Activated T-cell treated with anti-CD3 and anti-CD28 coated beads, Interleukin-2, amount 50 U/mL, for 24 hours (primary cell): ENCODE measurements around the gene SRPK2.
"Not testable (repeated sequence)": the region's sequence is repeated elsewhere in the genome, so short reads cannot be mapped to it uniquely, and the experiment has no call there.

Experiments used
- DNase-seq: peaks from one replicate; pipeline ENCODE4 v3.0.0-alpha.2; 2020
- H3K27ac Mint-ChIP-seq: 2 replicates; pipeline ENCODE4 v1.8.0; 2020; ENCODE audit warnings: mild to moderate bottlenecking, mixed read lengths
- H3K27me3 Mint-ChIP-seq: 2 replicates; pipeline ENCODE4 v1.8.0; 2020; ENCODE audit warnings: mixed read lengths
- H3K36me3 Mint-ChIP-seq: 2 replicates; pipeline ENCODE4 v1.8.0; 2020; ENCODE audit warnings: low read depth, mixed read lengths
- H3K4me1 Mint-ChIP-seq: 2 replicates; pipeline ENCODE4 v1.8.0; 2020; ENCODE audit warnings: low read depth, mixed read lengths
- H3K4me3 Mint-ChIP-seq: 2 replicates; pipeline ENCODE4 v1.8.0; 2020; ENCODE audit warnings: mild to moderate bottlenecking, moderate library complexity, mixed read lengths
- H3K9me3 Mint-ChIP-seq: 2 replicates; pipeline ENCODE4 v1.8.0; 2020; ENCODE audit warnings: mixed read lengths

SRPK2 gene

GRCh38 chr7:105206985-105207384, 181.7 kb downstream of the SRPK2 start:
- Mint-ChIP-seq H3K4me1 (peaks cover 72% of the 10 kb centered on the region), H3K27me3 (no peaks in the 10 kb centered on the region), H3K9me3 (no peaks in the 10 kb centered on the region), H3K27ac (peak overlapping the region; percentile 45), H3K36me3 (peaks cover 17% of the 10 kb centered on the region), H3K4me3 (no peak overlapping the region)
- DNase-seq: no peak

- no peaks in the 10 kb centered on the region for H3K9me3 Mint-ChIP-seq
- H3K4me3 Mint-ChIP-seq: peak overlapping the region; percentile 59
- H3K4me1 Mint-ChIP-seq: peaks cover 64% of the 10 kb centered on the region
- H3K36me3 Mint-ChIP-seq: peaks cover 30% of the 10 kb centered on the region
- peak; percentile 43 for DNase-seq
- no peaks in the 10 kb centered on the region for H3K27me3 Mint-ChIP-seq
- H3K27ac Mint-ChIP-seq: peak overlapping the region; percentile 93
Observed at GRCh38 chr7:105205592-105206237, 183.0 kb downstream of the SRPK2 start.

GRCh38 chr7:105204953-105205352, 183.8 kb downstream of the SRPK2 start:
- Mint-ChIP-seq H3K4me3 (peak overlapping the region; percentile 59), H3K27me3 (no peaks in the 10 kb centered on the region), H3K27ac (peak overlapping the region; percentile 93), H3K4me1 (peaks cover 57% of the 10 kb centered on the region), H3K9me3 (no peaks in the 10 kb centered on the region), H3K36me3 (peaks cover 37% of the 10 kb centered on the region)
- no peak for DNase-seq

- Mint-ChIP-seq H3K4me3 (no peak overlapping the region), H3K36me3 (peaks cover 37% of the 10 kb centered on the region), H3K4me1 (peaks cover 54% of the 10 kb centered on the region), H3K27ac (peak overlapping the region; percentile 93), H3K27me3 (no peaks in the 10 kb centered on the region), H3K9me3 (no peaks in the 10 kb centered on the region)
- no peak for DNase-seq
Observed at GRCh38 chr7:105204520-105204919, 184.2 kb downstream of the SRPK2 start.

GRCh38 chr7:105202616-105203015, 186.1 kb downstream of the SRPK2 start:
- no peaks in the 10 kb centered on the region for H3K27me3 Mint-ChIP-seq
- no peak overlapping the region for H3K4me3 Mint-ChIP-seq
- DNase-seq: no peak
- H3K4me1 Mint-ChIP-seq: peaks cover 47% of the 10 kb centered on the region
- H3K36me3 Mint-ChIP-seq: peaks cover 43% of the 10 kb centered on the region
- H3K9me3 Mint-ChIP-seq: no peaks in the 10 kb centered on the region
- H3K27ac Mint-ChIP-seq: no peak overlapping the region

GRCh38 chr7:105199386-105199785, 189.3 kb downstream of the SRPK2 start:
- Mint-ChIP-seq H3K27ac (peak overlapping the region; percentile 38), H3K9me3 (no peaks in the 10 kb centered on the region), H3K4me1 (peaks cover 24% of the 10 kb centered on the region), H3K36me3 (peaks cover 48% of the 10 kb centered on the region), H3K4me3 (no peak overlapping the region), H3K27me3 (no peaks in the 10 kb centered on the region)
- DNase-seq: no peak

- no peak overlapping the region for H3K27ac Mint-ChIP-seq
- H3K4me3 Mint-ChIP-seq: no peak overlapping the region
- H3K9me3 Mint-ChIP-seq: no peaks in the 10 kb centered on the region
- H3K36me3 Mint-ChIP-seq: peaks cover 45% of the 10 kb centered on the region
- DNase-seq: no peak
- H3K4me1 Mint-ChIP-seq: peaks cover 17% of the 10 kb centered on the region
- no peaks in the 10 kb centered on the region for H3K27me3 Mint-ChIP-seq
Observed at GRCh38 chr7:105198223-105198622, 190.5 kb downstream of the SRPK2 start.

- Mint-ChIP-seq H3K4me3 (no peak overlapping the region), H3K36me3 (peaks cover 35% of the 10 kb centered on the region), H3K4me1 (peaks cover 17% of the 10 kb centered on the region), H3K9me3 (no peaks in the 10 kb centered on the region), H3K27me3 (no peaks in the 10 kb centered on the region), H3K27ac (no peak overlapping the region)
- DNase-seq: no peak
Observed at GRCh38 chr7:105196473-105196872, 192.2 kb downstream of the SRPK2 start.

GRCh38 chr7:105195891-105196290, 192.8 kb downstream of the SRPK2 start:
- no peak for DNase-seq
- H3K4me1 Mint-ChIP-seq: peaks cover 17% of the 10 kb centered on the region
- peaks cover 29% of the 10 kb centered on the region for H3K36me3 Mint-ChIP-seq
- no peaks in the 10 kb centered on the region for H3K27me3 Mint-ChIP-seq
- H3K4me3 Mint-ChIP-seq: no peak overlapping the region
- no peaks in the 10 kb centered on the region for H3K9me3 Mint-ChIP-seq
- H3K27ac Mint-ChIP-seq: no peak overlapping the region

GRCh38 chr7:105194959-105195358, 193.8 kb downstream of the SRPK2 start:
- H3K4me1 Mint-ChIP-seq: peaks cover 17% of the 10 kb centered on the region
- H3K27me3 Mint-ChIP-seq, H3K4me3 Mint-ChIP-seq, DNase-seq, H3K27ac Mint-ChIP-seq, H3K9me3 Mint-ChIP-seq: not testable (repeated sequence)
- H3K36me3 Mint-ChIP-seq: peaks cover 20% of the 10 kb centered on the region

- H3K4me3 Mint-ChIP-seq: no peak overlapping the region
- H3K27me3 Mint-ChIP-seq: no peaks in the 10 kb centered on the region
- H3K9me3 Mint-ChIP-seq: no peaks in the 10 kb centered on the region
- peaks cover 9% of the 10 kb centered on the region for H3K36me3 Mint-ChIP-seq
- H3K27ac Mint-ChIP-seq: no peak overlapping the region
- peaks cover 24% of the 10 kb centered on the region for H3K4me1 Mint-ChIP-seq
- no peak for DNase-seq
Observed at GRCh38 chr7:105191331-105191730, 197.4 kb downstream of the SRPK2 start.

GRCh38 chr7:105189859-105190492, 198.7 kb downstream of the SRPK2 start:
- Mint-ChIP-seq H3K4me1 (peaks cover 24% of the 10 kb centered on the region), H3K27me3 (no peaks in the 10 kb centered on the region), H3K4me3 (no peak overlapping the region), H3K9me3 (no peaks in the 10 kb centered on the region), H3K27ac (no peak overlapping the region), H3K36me3 (peaks cover 9% of the 10 kb centered on the region)
- no peak for DNase-seq

- H3K27ac Mint-ChIP-seq: no peak overlapping the region
- H3K9me3 Mint-ChIP-seq: no peaks in the 10 kb centered on the region
- H3K4me3 Mint-ChIP-seq: no peak overlapping the region
- peaks cover 5% of the 10 kb centered on the region for H3K36me3 Mint-ChIP-seq
- peaks cover 23% of the 10 kb centered on the region for H3K4me1 Mint-ChIP-seq
- H3K27me3 Mint-ChIP-seq: no peaks in the 10 kb centered on the region
- DNase-seq: no peak
Observed at GRCh38 chr7:105188201-105188600, 200.5 kb downstream of the SRPK2 start.

GRCh38 chr7:105187302-105188169, 201.2 kb downstream of the SRPK2 start:
- no peaks in the 10 kb centered on the region for H3K27me3 Mint-ChIP-seq
- peaks cover 4% of the 10 kb centered on the region for H3K36me3 Mint-ChIP-seq
- peak overlapping the region; percentile 5 for H3K27ac Mint-ChIP-seq
- DNase-seq: no peak
- peaks cover 25% of the 10 kb centered on the region for H3K4me1 Mint-ChIP-seq
- no peak overlapping the region for H3K4me3 Mint-ChIP-seq
- no peaks in the 10 kb centered on the region for H3K9me3 Mint-ChIP-seq
